Skeletal muscle satellite cell (primary cell): ENCODE measurements around the gene IGF1.

Source experiments
- H3K27me3 ChIP-seq: 2 replicates; pipeline ENCODE4 v1.7.0; 2013; ENCODE audit warnings: low read length; ENCODE audit not compliant: control insufficient read depth, insufficient read depth
- H3K36me3 ChIP-seq: 2 replicates; pipeline ENCODE4 v1.7.0; 2013; ENCODE audit warnings: mild to moderate bottlenecking, control low read depth, low read length; ENCODE audit not compliant: insufficient read depth
- H3K4me1 ChIP-seq: 2 replicates; pipeline ENCODE4 v1.7.0; 2013; ENCODE audit warnings: low read length; ENCODE audit not compliant: control insufficient read depth, insufficient read depth
- H3K4me2 ChIP-seq: 2 replicates; pipeline ENCODE4 v1.7.0; 2013; ENCODE audit warnings: mild to moderate bottlenecking, low read length
- H3K4me3 ChIP-seq: 2 replicates; pipeline ENCODE4 v1.7.0; 2013; ENCODE audit warnings: low read length
- H3K9ac ChIP-seq: 2 replicates; pipeline ENCODE4 v1.7.0; 2013; ENCODE audit warnings: mild to moderate bottlenecking, low read depth, low read length, moderate library complexity
- H3K9me3 ChIP-seq: replicated peaks from 2 replicates; pipeline ENCODE4 v1.7.0; 2013; ENCODE audit warnings: mild to moderate bottlenecking, control low read depth, low read length

The IGF1 gene

GRCh38 chr12:102421802-102422583 lies 58.4 kb downstream of the IGF1 start:
- Histone ChIP-seq H3K4me2 (no peak overlapping the region), H3K4me3 (no peak overlapping the region), H3K36me3 (no peaks in the 10 kb centered on the region), H3K27me3 (no peaks in the 10 kb centered on the region), H3K9ac (no peak overlapping the region), H3K9me3 (no peaks in the 10 kb centered on the region), H3K4me1 (peaks cover 4% of the 10 kb centered on the region)

GRCh38 chr12:102419094-102419764 lies 61.1 kb downstream of the IGF1 start:
- Histone ChIP-seq H3K27me3 (no peaks in the 10 kb centered on the region), H3K4me3 (no peak overlapping the region), H3K4me1 (no peaks in the 10 kb centered on the region), H3K9ac (no peak overlapping the region), H3K4me2 (no peak overlapping the region), H3K9me3 (no peaks in the 10 kb centered on the region), H3K36me3 (no peaks in the 10 kb centered on the region)

- no peak overlapping the region for H3K4me2 ChIP-seq
- no peaks in the 10 kb centered on the region for H3K4me1 ChIP-seq
- no peak overlapping the region for H3K4me3 ChIP-seq
- no peak overlapping the region for H3K9ac ChIP-seq
- no peaks in the 10 kb centered on the region for H3K9me3 ChIP-seq
- H3K27me3 ChIP-seq = no peaks in the 10 kb centered on the region
- H3K36me3 ChIP-seq = no peaks in the 10 kb centered on the region
These were observed 63.3 kb downstream of the IGF1 start for GRCh38 chr12:102417055-102417454.

GRCh38 chr12:102415515-102415914 lies 64.8 kb downstream of the IGF1 start:
- H3K9ac ChIP-seq = no peak overlapping the region
- no peaks in the 10 kb centered on the region for H3K9me3 ChIP-seq

GRCh38 chr12:102413396-102413795 lies 67.0 kb downstream of the IGF1 start:
- H3K36me3 ChIP-seq = no peaks in the 10 kb centered on the region
- H3K4me1 ChIP-seq = no peaks in the 10 kb centered on the region
- no peak overlapping the region for H3K4me2 ChIP-seq
- H3K27me3 ChIP-seq = no peaks in the 10 kb centered on the region
- no peak overlapping the region for H3K9ac ChIP-seq
- no peaks in the 10 kb centered on the region for H3K9me3 ChIP-seq
- no peak overlapping the region for H3K4me3 ChIP-seq

More at GRCh38 chr12:102415515-102415914, 64.8 kb downstream of the IGF1 start:
- Histone ChIP-seq H3K27me3 (no peaks in the 10 kb centered on the region), H3K36me3 (no peaks in the 10 kb centered on the region), H3K4me1 (no peaks in the 10 kb centered on the region), H3K4me2 (no peak overlapping the region), H3K4me3 (no peak overlapping the region)

- no peaks in the 10 kb centered on the region for H3K27me3 ChIP-seq
- H3K4me3 ChIP-seq = no peak overlapping the region
- H3K4me2 ChIP-seq = no peak overlapping the region
- H3K9ac ChIP-seq = no peak overlapping the region
- H3K36me3 ChIP-seq = no peaks in the 10 kb centered on the region
- H3K9me3 ChIP-seq = no peaks in the 10 kb centered on the region
- no peaks in the 10 kb centered on the region for H3K4me1 ChIP-seq
These were observed 69.9 kb downstream of the IGF1 start for GRCh38 chr12:102410511-102410910.

- Histone ChIP-seq H3K9me3 (no peaks in the 10 kb centered on the region), H3K9ac (no peak overlapping the region), H3K4me1 (no peaks in the 10 kb centered on the region), H3K4me3 (no peak overlapping the region), H3K36me3 (no peaks in the 10 kb centered on the region), H3K27me3 (no peaks in the 10 kb centered on the region), H3K4me2 (no peak overlapping the region)
These were observed 71.7 kb downstream of the IGF1 start for GRCh38 chr12:102408487-102409297.

- H3K9me3 ChIP-seq = no peaks in the 10 kb centered on the region
- H3K36me3 ChIP-seq = no peaks in the 10 kb centered on the region
- no peaks in the 10 kb centered on the region for H3K4me1 ChIP-seq
- no peak overlapping the region for H3K4me3 ChIP-seq
- no peak overlapping the region for H3K4me2 ChIP-seq
- no peaks in the 10 kb centered on the region for H3K27me3 ChIP-seq
- H3K9ac ChIP-seq = no peak overlapping the region
These were observed 72.4 kb downstream of the IGF1 start for GRCh38 chr12:102407776-102408486.

- H3K27me3 ChIP-seq = no peaks in the 10 kb centered on the region
These were observed 74.3 kb downstream of the IGF1 start for GRCh38 chr12:102406033-102406584.

GRCh38 chr12:102401087-102401486 lies 79.3 kb downstream of the IGF1 start:
- Histone ChIP-seq H3K4me1 (no peaks in the 10 kb centered on the region), H3K27me3 (no peaks in the 10 kb centered on the region), H3K4me3 (no peak overlapping the region), H3K9me3 (no peaks in the 10 kb centered on the region), H3K36me3 (no peaks in the 10 kb centered on the region), H3K9ac (no peak overlapping the region), H3K4me2 (no peak overlapping the region)

More at GRCh38 chr12:102406033-102406584, 74.3 kb downstream of the IGF1 start:
- H3K4me2 ChIP-seq = no peak overlapping the region
- H3K9me3 ChIP-seq = no peaks in the 10 kb centered on the region
- no peak overlapping the region for H3K9ac ChIP-seq
- H3K4me3 ChIP-seq = no peak overlapping the region
- H3K4me1 ChIP-seq = no peaks in the 10 kb centered on the region
- no peaks in the 10 kb centered on the region for H3K36me3 ChIP-seq

GRCh38 chr12:102399653-102400052 lies 80.7 kb downstream of the IGF1 start:
- Histone ChIP-seq H3K4me1 (no peaks in the 10 kb centered on the region), H3K27me3 (no peaks in the 10 kb centered on the region), H3K4me3 (no peak overlapping the region), H3K9ac (no peak overlapping the region), H3K4me2 (no peak overlapping the region), H3K36me3 (no peaks in the 10 kb centered on the region), H3K9me3 (no peaks in the 10 kb centered on the region)
